Measurements from ENCODE around the gene FTCD.
"Not testable (repeated sequence)": the region's sequence is repeated elsewhere in the genome, so short reads cannot be mapped to it uniquely, and the experiment has no call there.

The FTCD gene

GRCh38 chr21:46155514-46156377 is at the start of gene FTCD:
TSS of gene FTCD (minus strand) at chr21:46155579. CDS start at chr21:46155523, 56 bp downstream.
- no peak for DNase-seq

- DNase-seq = no peak
These were observed 49.8 kb upstream of the FTCD start for GRCh38 chr21:46205166-46205565.

DNA sequence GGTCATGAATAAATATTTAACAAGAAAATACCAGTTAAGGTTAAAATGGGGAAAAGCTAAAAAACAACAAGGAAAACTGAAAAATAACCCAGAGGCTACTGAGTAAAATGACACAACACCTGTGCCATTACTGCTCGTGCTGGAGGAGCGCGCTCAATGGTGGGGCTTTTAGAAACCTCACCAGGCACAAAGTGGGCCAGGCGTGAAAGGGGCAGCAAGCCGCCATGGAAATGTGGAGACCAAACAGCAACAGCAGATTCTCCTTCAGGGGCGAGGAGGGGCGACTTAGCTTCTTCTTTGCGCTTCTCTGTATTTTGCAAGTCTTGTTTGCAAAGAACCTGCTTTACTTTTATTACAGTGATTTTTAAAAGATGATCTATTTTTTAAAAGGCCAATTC is 47.8 kb upstream of the FTCD start:
- no peak for DNase-seq

DNA sequence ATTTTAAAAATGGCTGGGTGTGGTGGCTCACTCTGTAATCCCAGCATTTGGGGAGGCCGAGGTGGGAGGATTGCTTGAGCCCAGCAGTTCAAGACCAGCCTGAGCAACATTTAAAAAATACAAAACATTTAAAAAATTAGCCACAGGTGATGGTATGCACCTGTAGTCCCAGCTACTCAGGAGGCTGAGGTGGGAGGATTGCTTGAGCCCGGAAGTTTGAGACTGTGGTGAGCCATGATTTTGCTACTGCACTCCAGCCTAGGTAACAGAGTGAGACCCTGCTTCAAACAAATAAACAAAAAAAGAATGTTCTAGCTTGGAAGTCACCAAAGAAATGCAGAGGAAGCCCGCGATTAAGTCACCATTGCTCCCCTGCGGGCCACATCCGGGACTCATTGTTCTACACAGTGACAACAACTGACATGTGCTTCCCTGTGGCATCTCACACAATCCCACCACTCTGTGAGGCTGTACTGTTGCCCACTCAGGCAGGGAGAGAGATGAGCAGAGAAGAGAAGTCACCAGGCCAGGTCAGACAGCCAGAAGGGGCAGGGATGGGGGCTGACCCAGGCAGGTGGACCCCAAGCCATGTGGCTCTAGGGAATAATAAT is 47.3 kb upstream of the FTCD start:
- no peak for DNase-seq

- not testable (repeated sequence) for DNase-seq
These were observed 45.8 kb upstream of the FTCD start for GRCh38 chr21:46200877-46201803.

GRCh38 chr21:46199436-46200373 is 44.3 kb upstream of the FTCD start:
- DNase-seq = no peak

GRCh38 chr21:46196733-46197132 is 41.4 kb upstream of the FTCD start:
- no peak for DNase-seq

DNA sequence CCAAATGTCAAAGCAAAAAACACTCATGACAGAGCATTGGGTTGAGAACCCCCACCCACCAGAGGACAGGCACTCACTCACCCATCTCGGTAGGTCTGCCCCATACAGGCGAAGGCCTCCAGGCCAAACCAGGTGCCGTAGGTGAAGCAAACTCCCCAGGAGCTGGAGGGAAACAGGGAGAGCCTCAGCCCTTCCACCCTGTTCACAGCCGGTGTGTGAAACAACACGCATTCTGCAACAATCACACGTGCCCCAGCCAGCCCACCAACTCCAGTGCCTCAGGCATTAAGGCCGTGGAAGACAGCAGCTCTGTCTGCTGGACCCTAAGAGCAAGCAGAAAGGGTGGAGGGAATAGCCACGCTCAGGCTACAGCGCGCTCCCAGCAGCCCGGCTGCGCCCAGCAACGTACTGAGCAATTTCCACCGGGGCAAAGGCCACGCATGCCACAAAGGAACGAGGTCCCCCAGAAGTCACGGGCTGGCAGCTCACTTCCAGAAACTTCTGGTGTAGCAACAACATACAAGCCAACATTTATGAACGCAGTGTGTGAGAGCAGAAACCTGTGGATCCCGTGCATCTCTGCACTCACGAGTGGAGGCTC is 40.3 kb upstream of the FTCD start:
- no peak for DNase-seq

DNA sequence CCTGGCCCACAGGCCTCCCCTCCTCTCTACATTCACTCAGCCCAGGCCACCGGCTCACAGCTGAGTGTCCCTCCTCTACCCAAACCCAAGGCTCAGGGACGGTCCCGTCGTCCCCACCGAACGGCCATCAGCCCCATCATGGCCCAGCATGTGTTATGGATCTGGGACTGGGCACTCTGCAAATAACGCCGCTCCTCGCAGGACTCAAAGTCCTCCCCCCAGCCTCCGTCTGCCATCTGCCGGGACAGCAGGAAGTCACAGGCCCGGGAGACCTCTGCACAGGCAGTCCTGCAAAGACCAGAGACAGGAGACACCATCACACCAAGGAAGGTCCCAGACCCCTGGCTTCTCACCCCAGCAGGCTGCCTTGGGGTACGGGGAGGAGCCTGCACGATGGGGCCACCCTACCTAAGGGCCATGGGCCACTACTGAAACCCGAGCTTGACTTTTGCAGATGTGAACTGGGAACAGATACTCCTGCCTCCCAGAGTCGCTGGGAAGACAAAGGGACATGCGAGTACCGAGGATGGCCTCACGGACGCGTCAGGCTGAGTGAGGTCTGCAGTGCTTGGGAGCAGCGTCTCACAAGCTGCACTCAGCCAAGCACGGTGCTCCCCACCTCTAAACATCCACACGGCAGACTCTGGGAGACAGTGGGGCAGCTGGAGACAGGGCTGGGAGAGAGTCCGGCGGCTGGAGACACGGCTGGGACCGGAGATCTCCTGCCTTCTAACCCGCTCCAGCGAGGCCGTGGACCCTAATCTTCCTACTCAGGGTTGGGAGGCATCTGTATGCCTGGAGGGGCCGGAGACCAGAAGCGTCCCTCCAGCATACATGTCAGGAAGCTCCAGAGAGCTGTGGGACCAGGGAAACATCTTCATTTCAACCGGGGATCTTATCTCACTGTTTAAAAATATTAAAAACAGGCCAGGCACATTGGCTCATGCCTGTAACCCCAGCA is 39.3 kb upstream of the FTCD start:
- no peak for DNase-seq

DNA sequence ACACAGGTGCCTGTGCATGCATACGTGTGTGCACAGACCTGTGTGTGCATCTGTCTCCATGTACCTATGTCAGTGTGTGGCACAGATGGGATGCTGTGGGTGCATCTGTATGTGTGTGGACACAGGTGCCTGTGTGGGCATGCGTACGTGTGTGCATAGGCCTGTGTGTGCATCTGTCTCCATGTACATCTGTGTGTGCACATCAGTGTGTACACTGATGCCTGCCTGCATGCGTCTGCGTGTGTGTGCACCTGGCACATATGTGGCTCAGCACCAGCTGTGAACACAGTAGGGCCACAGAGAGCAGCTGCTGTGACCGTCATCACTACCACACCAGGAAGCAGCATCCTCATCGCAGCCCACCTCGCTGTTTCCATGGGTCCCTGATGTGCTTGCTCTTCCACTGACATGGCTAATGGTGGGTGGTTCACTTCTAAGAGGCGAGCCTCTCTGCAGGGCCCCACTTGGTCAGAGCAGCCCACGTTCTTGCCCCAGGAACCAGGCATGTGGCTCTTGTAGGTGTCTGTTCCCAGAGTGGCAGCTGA is 38.5 kb upstream of the FTCD start:
- no peak for DNase-seq

DNA sequence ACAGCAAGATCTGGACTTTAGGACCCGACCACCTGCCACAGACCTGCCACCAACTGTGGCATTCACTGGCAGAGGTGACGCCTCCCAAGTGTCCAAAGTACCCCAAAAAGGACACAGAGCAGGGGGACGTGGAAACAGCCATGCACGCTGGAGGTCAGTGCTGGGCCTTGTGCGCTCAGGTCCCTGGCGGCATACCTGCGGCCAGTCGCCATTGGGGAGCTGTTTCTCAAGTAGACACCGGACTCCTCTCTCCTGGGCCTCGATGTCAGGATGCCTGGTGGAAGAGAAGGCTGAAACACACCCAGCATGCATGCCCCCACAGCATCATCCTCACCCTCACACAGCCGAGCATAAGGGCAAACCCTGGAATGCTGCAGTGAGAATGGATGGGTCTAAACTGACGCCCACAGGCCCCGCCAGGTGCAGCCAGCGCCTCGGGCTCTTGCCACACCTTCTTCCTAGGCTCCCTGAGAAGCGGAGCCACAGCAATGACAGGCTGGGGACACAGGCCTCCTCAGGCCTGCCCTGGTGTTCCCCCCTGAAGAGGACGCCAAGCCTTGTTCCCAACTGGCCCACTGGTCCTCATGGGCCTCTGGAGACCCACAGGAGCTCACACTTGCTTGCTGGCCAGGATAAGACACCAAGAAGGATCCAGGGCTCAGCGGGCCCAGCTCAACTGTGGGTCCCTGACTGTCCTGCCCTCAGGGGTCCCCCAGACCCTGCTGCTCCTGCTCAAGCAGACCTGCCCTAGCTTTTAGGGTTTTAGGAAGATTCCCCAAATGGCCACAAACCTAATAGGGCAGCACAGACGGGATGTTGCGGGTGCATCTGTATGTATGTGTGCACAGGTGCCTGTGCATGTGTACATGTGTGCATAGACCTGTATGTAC is 36.6 kb upstream of the FTCD start:
- no peak for DNase-seq

GRCh38 chr21:46191257-46191685 is 35.9 kb upstream of the FTCD start:
- no peak for DNase-seq

- no peak for DNase-seq
These were observed 35.2 kb upstream of the FTCD start for GRCh38 chr21:46190491-46191131.

DNA sequence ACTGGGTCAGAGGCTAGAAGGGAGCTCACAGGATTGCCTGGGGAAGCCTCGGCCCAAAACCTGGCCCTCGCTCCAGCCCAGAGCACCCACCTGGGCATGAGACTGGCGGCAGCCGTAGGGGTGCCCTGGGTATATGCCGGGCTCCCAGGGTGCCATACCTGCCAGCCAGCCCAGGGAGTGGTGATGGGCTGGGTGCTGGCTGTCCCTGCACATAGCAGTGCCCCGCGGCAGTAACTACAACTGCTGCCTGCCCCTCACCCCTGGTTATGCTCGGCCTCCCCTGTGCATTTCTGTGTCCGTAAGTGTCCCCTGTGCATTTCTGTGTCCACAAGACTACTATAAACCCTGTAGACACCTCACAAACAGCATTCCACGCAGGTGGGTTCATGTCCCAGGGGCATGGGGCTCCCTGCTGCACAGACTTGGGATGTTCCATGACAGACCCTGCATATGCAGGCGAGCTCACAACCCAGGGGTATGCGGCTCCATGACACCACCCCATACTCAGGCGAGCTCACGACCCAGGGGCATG is 34.6 kb upstream of the FTCD start:
- no peak for DNase-seq

- DNase-seq = no peak
These were observed 34.0 kb upstream of the FTCD start for GRCh38 chr21:46189213-46189958.

- no peak for DNase-seq
These were observed 33.1 kb upstream of the FTCD start for GRCh38 chr21:46188226-46189212.

Data from NCI-H1930 (cell line).